Measurements from ENCODE around the gene GLRX3.

DNA sequence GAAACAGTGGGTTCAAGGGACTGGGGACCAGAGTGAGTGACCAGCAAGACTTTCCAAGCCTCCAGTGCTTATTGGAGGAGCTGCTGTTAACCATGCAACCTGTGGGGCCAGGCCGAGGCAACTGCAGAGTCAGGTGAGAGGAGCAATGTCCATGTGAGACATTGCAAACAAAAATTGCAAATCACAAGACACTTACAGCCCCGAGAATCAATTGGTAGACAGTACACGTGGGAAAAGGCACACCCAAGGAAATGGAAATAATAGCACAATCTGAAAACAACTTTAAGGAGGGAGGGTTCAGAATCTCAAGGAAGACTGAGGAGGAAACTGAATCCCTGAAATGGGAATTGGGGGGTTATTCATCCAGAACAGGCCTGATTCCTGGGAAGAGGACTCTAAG lies 72.6 kb downstream of the GLRX3 start:
- TF ChIP-seq CTCF (IDR thresholded peaks at IDR 0.05): no peak
- no peak for TF ChIP-seq EZH2 (IDR thresholded peaks at IDR 0.05; ENCODE audit: borderline replicate concordance, insufficient read depth, low read depth, low read length, poor library complexity, severe bottlenecking)
